Heart left ventricle (tissue), 13 donors: ENCODE measurements around the gene REXO1.

Source experiments
- POLR2A ChIP-seq, 2 donors: fragments of 450-650 bp; IDR thresholded peaks; one replicate each; pipeline ENCODE4 v1.6.1; 2017; ENCODE audit warnings: antibody characterized with exemption in 2 of 2, mild to moderate bottlenecking in 2 of 2, moderate library complexity in 2 of 2
- TF ChIP-seq, protein P1 (sequence below), 12 donors: fragments of 200-600 bp; sonication (generic) in 4 of 12; IDR thresholded peaks; one replicate each; pipeline versions ENCODE4 v1.5.0 to v1.8.0; 2018 to 2022; ENCODE audit warnings: antibody characterized with exemption in 12 of 12, mild to moderate bottlenecking in 5 of 12
- donor health status: ischemic (EF 13 %, LVEDD 7.1; RV severe dilation, severe dysfunction).
- donor health status: DM: no; HTN: yes; CAD: no.
- donor health status: DM: no; HTN: no; CAD: no.
- donor health status: ischemic (EF 25% LVEDD 6.9; RV normal size, moderate dysfunction).
- donor health status: ischemic (EF 25% LVEDD 5.7; RV mildly dilated, moderate dysfunction).
- donor health status: ischemic (EF 35%, LVEDD 5.7; RV mildly dilated, moderate dysfunction).
- donor health status: nonischemic (EF 11% LVEDD 7.7; RV severe dilation, severe dysfunction).
- donor health status: DM: yes; HTN: yes; CAD: no.
- donor health status: PGD.
- donor health status: ischemic (EF 29% LVEDD 5.4; RV normal size, mild dysfunction).
- donor health status: nonischemic (EF 23%, LVEDD 6.1; RV moderate dilation, normal function).

DNA sequence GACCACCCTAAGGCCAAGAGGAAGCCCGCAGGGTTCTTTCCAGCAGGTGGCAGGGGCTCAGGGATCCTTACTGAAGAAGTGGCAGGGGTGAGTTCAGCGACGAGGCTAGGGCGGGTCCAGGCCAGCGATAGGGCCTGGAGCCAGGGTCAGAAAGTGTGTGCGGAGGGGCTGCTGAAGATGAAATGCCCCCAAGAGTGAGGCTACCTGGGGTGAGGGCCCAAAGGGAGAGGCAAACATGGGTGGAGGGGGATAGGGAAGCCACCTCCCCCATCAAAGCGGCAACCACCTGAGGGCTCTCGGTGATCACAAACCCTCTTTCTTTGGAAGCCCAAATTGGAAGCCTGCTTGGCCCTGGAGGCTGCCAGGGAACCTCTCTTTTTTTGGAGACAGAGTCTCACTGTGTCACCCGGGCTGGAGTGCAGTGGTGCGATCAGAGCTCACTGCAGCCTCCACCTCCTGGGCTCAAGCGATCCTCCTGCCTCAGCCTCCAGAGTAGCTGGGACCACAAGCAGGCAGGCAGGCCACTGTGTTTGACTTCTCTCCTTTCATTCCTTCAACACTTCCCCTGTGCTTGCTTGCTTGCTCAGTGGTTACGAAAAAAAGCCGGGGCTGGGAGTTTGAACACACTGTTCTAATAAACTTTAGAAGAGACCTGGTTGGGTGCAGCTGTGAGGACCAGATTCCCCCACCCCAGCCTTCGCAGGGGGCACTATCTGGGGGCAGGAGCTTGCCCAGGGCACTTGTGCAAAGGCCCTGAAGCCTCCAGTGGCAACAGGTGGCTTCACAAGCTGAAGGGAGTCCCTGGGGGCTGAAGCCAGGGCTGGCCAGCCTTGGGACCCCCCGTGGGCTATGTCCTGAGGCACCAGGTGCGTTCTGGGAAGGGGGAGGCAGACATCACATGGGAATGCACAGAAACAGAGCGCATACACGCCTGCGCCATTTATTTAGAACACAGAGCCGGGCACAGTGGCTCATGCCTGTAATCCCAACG, 34.8 kb downstream of the REXO1 start:
- no peak for TF ChIP-seq POLR2A (IDR thresholded peaks at IDR 0.05)
- TF ChIP-seq, protein P1, sequence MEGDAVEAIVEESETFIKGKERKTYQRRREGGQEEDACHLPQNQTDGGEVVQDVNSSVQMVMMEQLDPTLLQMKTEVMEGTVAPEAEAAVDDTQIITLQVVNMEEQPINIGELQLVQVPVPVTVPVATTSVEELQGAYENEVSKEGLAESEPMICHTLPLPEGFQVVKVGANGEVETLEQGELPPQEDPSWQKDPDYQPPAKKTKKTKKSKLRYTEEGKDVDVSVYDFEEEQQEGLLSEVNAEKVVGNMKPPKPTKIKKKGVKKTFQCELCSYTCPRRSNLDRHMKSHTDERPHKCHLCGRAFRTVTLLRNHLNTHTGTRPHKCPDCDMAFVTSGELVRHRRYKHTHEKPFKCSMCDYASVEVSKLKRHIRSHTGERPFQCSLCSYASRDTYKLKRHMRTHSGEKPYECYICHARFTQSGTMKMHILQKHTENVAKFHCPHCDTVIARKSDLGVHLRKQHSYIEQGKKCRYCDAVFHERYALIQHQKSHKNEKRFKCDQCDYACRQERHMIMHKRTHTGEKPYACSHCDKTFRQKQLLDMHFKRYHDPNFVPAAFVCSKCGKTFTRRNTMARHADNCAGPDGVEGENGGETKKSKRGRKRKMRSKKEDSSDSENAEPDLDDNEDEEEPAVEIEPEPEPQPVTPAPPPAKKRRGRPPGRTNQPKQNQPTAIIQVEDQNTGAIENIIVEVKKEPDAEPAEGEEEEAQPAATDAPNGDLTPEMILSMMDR (IDR thresholded peaks at IDR 0.05) = peak in 2 of 12 donors; percentile 0 to 6
